Psoas muscle (tissue), 8 donors: ENCODE results near the gene PHTF1. TPM values are rescaled to one million over a fixed set of nuclear protein-coding genes. Genes with fewer than 3 reads are reported as not detected.

Experiments
- ATAC-seq, 4 donors: fragments of 200-7000 bp; cut with Tn5 transposase; one replicate each; pipeline ENCODE4 v1.9.1; 2020; ENCODE audit warnings: moderate library complexity in 3 of 4, mild to moderate bottlenecking in 2 of 4
- DNase-seq, 2 donors: peaks; one replicate each; pipeline ENCODE4 v3.0.0-alpha.2; 2020
- H3K27ac ChIP-seq: fragments of 200-600 bp; one replicate; pipeline ENCODE4 v1.8.0; 2022
- H3K27me3 ChIP-seq, 3 donors: fragments of 200-600 bp in 1 of 3; one replicate each; pipeline versions ENCODE4 v1.6.1 to v1.8.0; 2013 to 2022; ENCODE audit warnings: low read length in 2 of 3, mild to moderate bottlenecking in 2 of 3, moderate library complexity in 1 of 3; ENCODE audit not compliant: insufficient read depth in 3 of 3
- H3K36me3 ChIP-seq, 2 donors: fragments of 200-600 bp in 1 of 2; one replicate each; pipeline versions ENCODE4 v1.6.1 to v1.8.0; 2013 to 2022; ENCODE audit warnings: low read depth in 1 of 2, mild to moderate bottlenecking in 1 of 2, moderate library complexity in 1 of 2; ENCODE audit not compliant: insufficient read depth in 1 of 2
- H3K4me1 ChIP-seq: fragments of 200-600 bp; one replicate; pipeline ENCODE4 v1.8.0; 2022
- H3K4me3 ChIP-seq: fragments of 200-600 bp; one replicate; pipeline ENCODE4 v1.8.0; 2022; ENCODE audit warnings: mild to moderate bottlenecking
- H3K9me3 ChIP-seq: fragments of 200-600 bp; one replicate; pipeline ENCODE4 v1.8.0; 2022
- CTCF ChIP-seq: fragments of 200-600 bp; IDR thresholded peaks from one replicate; pipeline ENCODE4 v1.8.0; 2022; ENCODE audit warnings: antibody characterized with exemption
- WGBS, 3 donors: extraction: QIAGEN DNeasy Blood & Tissue Kit; methylation state at CpG; one replicate each; pipeline versions ENCODE4 v1.1.6 to v1.1.7; 2013; 5-methylcytosine and 5-hydroxymethylcytosine counted together
- intact Hi-C, 2 donors: fragments of 100-400 bp; cut with DNase I; formaldehyde crosslinking; loops; one replicate each; pipeline versions ENCODE4 v1.11.0 to v1.14.2; 2022
- polyA plus RNA-seq, 3 donors: library from polyadenylated mRNA; stranded (reverse); fragments of 200-250 nt; gene quantifications; one replicate each; pipeline ENCODE4 v1.2.3, GENCODE V29; 2013
- total RNA-seq, 4 donors: library from RNA; stranded (reverse); fragmentation: NEBNext Ultra II Directional in 2 of 4; extraction: Animal tissue kit (Norgen Biotek cat#: 25700) in 2 of 4; gene quantifications; one replicate each; pipeline versions ENCODE4 v1.2.1 to v1.2.4, GENCODE V29; 2021 to 2023
- donor health status: healthy with polysubstance abuse.
- donor health status: DM: no; HTN: no; CAD: no; lungs with moderate emphysema.
- donor health status: Bipolar disorder and iron deficiency.
- donor health status: healthy.
- donor health status: DM: yes; HTN: yes; CAD: no.
- donor health status: DM: no; HTN: no; CAD: no.
- donor health status: DM: no; HTN: no; CAD: no.
- donor health status: DM: yes; HTN: yes; CAD: no.

PHTF1 gene
- total and polyA plus RNA-seq, 7 donors = 6.0 to 14.0 (median 9.4) TPM

GRCh38 chr1:113683384-113684152, 75.7 kb downstream of the PHTF1 start:
- TF ChIP-seq CTCF = no peak
- Histone ChIP-seq H3K36me3 (peaks cover 0 to 20% of the 10 kb centered on the region in 2 donors), H3K4me1 (no peaks in the 10 kb centered on the region), H3K27me3 (no peaks in the 10 kb centered on the region), H3K27ac (no peak overlapping the region), H3K9me3 (no peaks in the 10 kb centered on the region), H3K4me3 (no peak overlapping the region)
- DNase-seq = peak in 1 of 2 donors; percentile 36
- intact Hi-C loops = no loop called here
- 66 to 74% (median 73%) methylated on average over 8 of the region's 8 CpGs for WGBS, 3 donors
- peak in 1 of 4 donors; percentile 27 for ATAC-seq

- WGBS, 3 donors = 95 to 98% (median 97%) methylated on average over 7 of the region's 7 CpGs
- peaks cover 6% of the 10 kb centered on the region for H3K4me1 ChIP-seq
- H3K36me3 ChIP-seq = peaks cover 0 to 20% of the 10 kb centered on the region in 2 donors
- no peaks in the 10 kb centered on the region for H3K27me3 ChIP-seq
- H3K4me3 ChIP-seq = no peak overlapping the region
- H3K27ac ChIP-seq = no peak overlapping the region
- intact Hi-C loops = no loop called here
- ATAC-seq (no peak), DNase-seq (no peak)
- no peak for TF ChIP-seq CTCF
- no peaks in the 10 kb centered on the region for H3K9me3 ChIP-seq
Measured at GRCh38 chr1:113681596-113682337, 77.5 kb downstream of the PHTF1 start.

- no peak for ATAC-seq
- Histone ChIP-seq H3K36me3 (peaks cover 0 to 18% of the 10 kb centered on the region in 2 donors), H3K27me3 (no peaks in the 10 kb centered on the region), H3K4me3 (no peak overlapping the region), H3K27ac (no peak overlapping the region), H3K9me3 (no peaks in the 10 kb centered on the region), H3K4me1 (peaks cover 6% of the 10 kb centered on the region)
- no peak for DNase-seq
- intact Hi-C loops = loop anchor here (1.0 to 10.0 kb wide), 4 partner anchors 283 to 961 kb away; partner anchors contain the start of genes MAGI3 (in 1 of the 2) and PPM1J (in 1 of the 2)
- TF ChIP-seq CTCF = no peak
Measured at GRCh38 chr1:113678159-113678469, 81.2 kb downstream of the PHTF1 start.

- 21 to 24% (median 24%) methylated on average over 7 of the region's 7 CpGs for WGBS, 3 donors
- peak; percentile 21 to 58 for DNase-seq
- peak; percentile 63 for TF ChIP-seq CTCF
- Histone ChIP-seq H3K27ac (no peak overlapping the region), H3K4me1 (peaks cover 6% of the 10 kb centered on the region), H3K36me3 (peaks cover 0 to 18% of the 10 kb centered on the region in 2 donors), H3K27me3 (no peaks in the 10 kb centered on the region), H3K9me3 (no peaks in the 10 kb centered on the region), H3K4me3 (no peak overlapping the region)
- intact Hi-C loops = loop anchor here (1.0 to 10.0 kb wide), 4 partner anchors 283 to 960 kb away; partner anchors contain the start of genes MAGI3 (in 1 of the 2) and PPM1J (in 1 of the 2)
- peak; percentile 83 to 96 (median 92) for ATAC-seq
Measured at GRCh38 chr1:113677250-113678158, 81.8 kb downstream of the PHTF1 start.
